GM12878 (cell line): ENCODE data around the gene TTLL11. TPM values are rescaled to one million over a fixed set of nuclear protein-coding genes. Genes with fewer than 3 reads are reported as not detected.

Experiments
- ATAC-seq: fragments of 200-7000 bp; cut with Tn5 transposase; 3 replicates; pipeline ENCODE4 v1.9.1; 2020; ENCODE audit warnings: mild to moderate bottlenecking, moderate library complexity
- BruUV-seq: library from RNA; stranded (reverse); fragments of 400-500 nt; replicated peaks from 2 replicates; lab custom pipeline; 2021; lab: Mats Ljungman, UMichigan
- CTCF ChIA-PET: fragments of 300-600 bp; sonication (Branson Sonifier 250); formaldehyde crosslinking; extraction: SDS; loops from one replicate; lab custom pipeline; 2021; ENCODE audit warnings: inconsistent platforms; lab: Yijun Ruan, JAX
- POLR2A ChIA-PET: fragments of 350-600 bp; formaldehyde crosslinking; extraction: SDS; loops from one replicate; lab custom pipeline; 2021; ENCODE audit warnings: inconsistent platforms; lab: Charles Lee
- RAD21 ChIA-PET: fragments of 300-600 bp; sonication (Branson Sonifier 250); formaldehyde crosslinking; loops from one replicate; lab custom pipeline; 2023; ENCODE audit warnings: antibody characterized with exemption; ENCODE audit not compliant: unreplicated experiment; lab: Charles Lee
- SMC1A ChIA-PET: fragments of 300-600 bp; sonication (Branson Sonifier 250); formaldehyde crosslinking; loops from one replicate; lab custom pipeline; 2023; ENCODE audit not compliant: unreplicated experiment, uncharacterized antibody; lab: Charles Lee
- DNase-seq: peaks from one replicate; pipeline ENCODE4 v3.0.0-alpha.2; 2011; ENCODE audit warnings: low read depth, low spot score
- FAIRE-seq: peaks from 3 replicates; lab custom pipeline; 2011; peaks lifted over from hg19 to GRCh38; lab: Jason Lieb, UNC
- H2AFZ ChIP-seq: 2 replicates; pipeline ENCODE4 v1.6.0; 2011; ENCODE audit warnings: low read depth, low read length, control low read depth; ENCODE audit not compliant: control insufficient read depth
- H3K27ac ChIP-seq: 2 replicates; pipeline ENCODE4 v1.5.1; 2011; ENCODE audit warnings: control low read depth; ENCODE audit not compliant: control insufficient read depth, insufficient read depth
- H3K27me3 ChIP-seq, 2 experiments: replicated peaks in 1 of 2; 2 replicates each; pipeline versions ENCODE4 v1.6.0 to v1.6.1; 2011; ENCODE audit warnings: low read length in 1 of 2; ENCODE audit not compliant: control insufficient read depth in 2 of 2, insufficient read depth in 2 of 2
- H3K36me3 ChIP-seq, 2 experiments: 2 replicates each; pipeline ENCODE4 v1.5.1; 2011; ENCODE audit warnings: low read length in 1 of 2; ENCODE audit not compliant: control insufficient read depth in 2 of 2, insufficient read depth in 2 of 2
- H3K4me1 ChIP-seq: 2 replicates; pipeline ENCODE4 v1.6.1; 2011; ENCODE audit warnings: mild to moderate bottlenecking, low read length, moderate library complexity, mixed read lengths; ENCODE audit not compliant: control insufficient read depth, insufficient read depth
- H3K4me2 ChIP-seq: 2 replicates; pipeline ENCODE4 v1.6.0; 2011; ENCODE audit warnings: control low read depth; ENCODE audit not compliant: control insufficient read depth, insufficient read depth
- H3K4me3 ChIP-seq: fragments of 200-600 bp; sonication (generic); 2 replicates; pipeline ENCODE4 v1.5.1; 2016
- H3K79me2 ChIP-seq: 2 replicates; pipeline ENCODE4 v1.6.0; 2011; ENCODE audit warnings: low read length; ENCODE audit not compliant: control insufficient read depth, insufficient read depth
- H3K9ac ChIP-seq: 2 replicates; pipeline ENCODE4 v1.8.0; 2011; ENCODE audit warnings: low read length, control low read depth, mixed read lengths; ENCODE audit not compliant: control insufficient read depth, insufficient read depth
- H3K9me3 ChIP-seq: replicated peaks from 3 replicates; pipeline ENCODE4 v1.5.1; 2011; ENCODE audit warnings: mild to moderate bottlenecking, low read length; ENCODE audit not compliant: control insufficient read depth, insufficient read depth
- H4K20me1 ChIP-seq: 2 replicates; pipeline ENCODE4 v1.6.0; 2011; ENCODE audit not compliant: control insufficient read depth, insufficient read depth
- BMI1 ChIP-seq: fragments of 450-650 bp; IDR thresholded peaks from 2 replicates; pipeline ENCODE4 v1.6.1; 2016; ENCODE audit warnings: mild to moderate bottlenecking, moderate library complexity, borderline replicate concordance
- CBX3 ChIP-seq: fragments of 200-600 bp; sonication (generic); IDR thresholded peaks from 2 replicates; pipeline ENCODE4 v1.6.1; 2016; ENCODE audit warnings: low read depth, borderline replicate concordance
- CTCF ChIP-seq, 3 experiments: IDR thresholded peaks in 2 of 3; conservative IDR thresholded peaks in 1 of 3; 2 replicates each; pipeline ENCODE4 v1.5.1; 2011; ENCODE audit warnings: low read depth in 3 of 3, low read length in 3 of 3, mild to moderate bottlenecking in 3 of 3, control low read depth in 2 of 3, moderate library complexity in 2 of 3, inconsistent platforms in 1 of 3, mixed read lengths in 1 of 3; ENCODE audit not compliant: control insufficient read depth in 2 of 3, insufficient read depth in 1 of 3; ENCODE audit errors: extremely low read depth in 1 of 3
- DPF2 ChIP-seq: fragments of 450-650 bp; IDR thresholded peaks from 2 replicates; pipeline ENCODE4 v1.6.1; 2017; ENCODE audit warnings: mild to moderate bottlenecking
- EGR1 ChIP-seq, 2 experiments: IDR thresholded peaks; 1 replicate in 1 of 2; 2 replicates in 1 of 2; pipeline ENCODE4 v1.6.1; 2011 to 2012; ENCODE audit warnings: low read depth in 2 of 2, low read length in 2 of 2, borderline replicate concordance in 1 of 2, mild to moderate bottlenecking in 1 of 2, moderate library complexity in 1 of 2
- FOXM1 ChIP-seq: IDR thresholded peaks from 2 replicates; pipeline ENCODE4 v1.6.1; 2012; ENCODE audit warnings: low read depth, mild to moderate bottlenecking, inconsistent platforms, low read length, moderate library complexity
- GABPA ChIP-seq: IDR thresholded peaks from 2 replicates; pipeline ENCODE4 v1.6.1; 2014; ENCODE audit warnings: antibody characterized with exemption, low read depth, mild to moderate bottlenecking, inconsistent platforms
- HSF1 ChIP-seq: fragments of 150-350 bp; IDR thresholded peaks from 2 replicates; pipeline ENCODE4 v1.6.1; 2014; ENCODE audit warnings: mild to moderate bottlenecking, low read depth, low read length
- JUNB ChIP-seq: IDR thresholded peaks from 2 replicates; pipeline ENCODE4 v1.6.1; 2016; ENCODE audit warnings: antibody characterized with exemption, mild to moderate bottlenecking
- KAT2A ChIP-seq: conservative IDR thresholded peaks from 2 replicates; pipeline ENCODE4 v1.6.1; 2011; ENCODE audit warnings: low read depth, low read length; ENCODE audit not compliant: control insufficient read depth
- KLF5 ChIP-seq: fragments of 450-650 bp; IDR thresholded peaks from 2 replicates; pipeline ENCODE4 v1.6.1; 2014; ENCODE audit warnings: mild to moderate bottlenecking; ENCODE audit not compliant: partially characterized antibody
- NFYB ChIP-seq: IDR thresholded peaks from 2 replicates; pipeline ENCODE4 v1.6.1; 2011; ENCODE audit warnings: low read depth, mild to moderate bottlenecking, low read length, improper control_type of control experiment, moderate library complexity; ENCODE audit not compliant: insufficient read depth
- SIX5 ChIP-seq: IDR thresholded peaks from 2 replicates; pipeline ENCODE4 v1.6.1; 2011; ENCODE audit warnings: mild to moderate bottlenecking, low read depth, low read length, moderate library complexity; ENCODE audit not compliant: severe bottlenecking
- ZNF207 ChIP-seq: fragments of 450-650 bp; IDR thresholded peaks from 2 replicates; pipeline ENCODE4 v1.6.1; 2014; ENCODE audit warnings: antibody characterized with exemption, mild to moderate bottlenecking, borderline replicate concordance
- ZSCAN29 ChIP-seq: fragments of 450-650 bp; IDR thresholded peaks from 2 replicates; pipeline ENCODE4 v1.6.1; 2017; ENCODE audit warnings: mild to moderate bottlenecking, moderate library complexity
- WGBS: methylation state at CpG from one replicate; pipeline ENCODE4 v1.1.6; 2016; ENCODE audit warnings: low lambda C conversion rate; ENCODE audit not compliant: insufficient replicate concordance, insufficient coverage; ENCODE audit errors: missing lambda C conversion rate; 5-methylcytosine and 5-hydroxymethylcytosine counted together
- in situ Hi-C: fragments of 300-500 bp; cut with MboI; formaldehyde crosslinking; loops from 9 replicates; pipeline ENCODE4 v1.14.3; 2018; ENCODE audit warnings: mixed read lengths
- intact Hi-C: fragments of 100-400 bp; cut with micrococcal nuclease; formaldehyde crosslinking; loops from one replicate; pipeline ENCODE4 v1.14.2; 2022; ENCODE audit not compliant: unreplicated experiment
- polyA plus RNA-seq, 11 experiments: library from polyadenylated mRNA; depleted of rRNA in 4 of 11; unstranded in 6 of 11; stranded (reverse) in 5 of 11; fragments of >200 nt; fragmentation: Nextera tagmentation in 4 of 11; fragmentation: Illumina TruSeq in 1 of 11; extraction: Ambion mirVana in 4 of 11; extraction: Trizol in 1 of 11; gene quantifications; 1 replicate in 1 of 11; 2 replicates in 10 of 11; pipeline versions ENCODE4 v1.2.1 to v1.2.3, GENCODE V29; 2011 to 2016; ENCODE audit warnings: inconsistent platforms in 2 of 11, missing spikeins in 2 of 11, low read depth in 1 of 11
- total RNA-seq, 4 experiments: library from RNA; depleted of rRNA in 3 of 4; stranded (reverse); fragments of >200 nt in 3 of 4; fragmentation: Illumina TruSeq in 1 of 4; extraction: Trizol in 1 of 4; gene quantifications; 2 replicates each; pipeline versions ENCODE4 v1.2.1 to v1.2.3, GENCODE V29; 2013 to 2021

Gene TTLL11
- total and polyA plus RNA-seq, 10 of the 15 experiments (the other 5 are each of a cell fraction or from before 2014, with no cell fraction given) = 1.2 to 3.7 (median 2.9) TPM

- no peak for TF ChIP-seq CTCF (IDR thresholded peaks at IDR 0.05 in 2 of 3, conservative IDR thresholded peaks at IDR 0.05 in 1 of 3; ENCODE audit: control insufficient read depth in 2 of 3, extremely low read depth in 1 of 3, insufficient read depth in 1 of 3, low read depth in 3 of 3, low read length in 3 of 3)
- TF ChIP-seq BMI1 = no peak
- no peak for TF ChIP-seq CBX3
- TF ChIP-seq, all 136 proteins: peak for 0
These were observed 199.3 kb downstream of the TTLL11 start (continued) for GRCh38 chr9:121893786-121894185.

- Histone ChIP-seq H3K4me1 (no peaks in the 10 kb centered on the region), H3K9me3 (no peaks in the 10 kb centered on the region; the same call in 2 of the 3 replicates), H3K4me2 (no peak overlapping the region), H3K36me3 (no peaks in the 10 kb centered on the region), H2AFZ (no peak overlapping the region), H3K9ac (no peak overlapping the region), H3K27me3 (no peaks in the 10 kb centered on the region), H3K27ac (no peak overlapping the region), H3K79me2 (no peaks in the 10 kb centered on the region), H3K4me3 (no peak overlapping the region), H4K20me1 (no peaks in the 10 kb centered on the region)
- FAIRE-seq (no peak), ATAC-seq (no peak), DNase-seq (no peak)
- RAD21 ChIA-PET = no interaction called here
- no TSS peak for BruUV-seq
- TF ChIP-seq ZNF207 (no peak), FOXM1 (no peak), EGR1 (IDR thresholded peaks at IDR 0.05; ENCODE audit: borderline replicate concordance in 1 of 2, low read depth in 2 of 2, low read length in 2 of 2) (no peak), ZSCAN29 (no peak), HSF1 (no peak), GABPA (no peak), DPF2 (no peak), KLF5 (no peak), KAT2A (no peak), NFYB (no peak), SIX5 (no peak), JUNB (no peak)
- CTCF ChIA-PET = no interaction called here
- in situ Hi-C loops = no loop called here
- intact Hi-C loops = no loop called here
- SMC1A ChIA-PET = no interaction called here
- POLR2A ChIA-PET = no interaction called here
- 28% methylated on average over 5 of the region's 5 CpGs for WGBS
These were observed 200.4 kb downstream of the TTLL11 start for GRCh38 chr9:121892706-121893105.
